ENCODE data around the gene MRM2. TPM values are rescaled to one million over a fixed set of nuclear protein-coding genes. Genes with fewer than 3 reads are reported as not detected.

Gene MRM2
- total and polyA plus RNA-seq, 4 donors: 11.5 to 19.8 (median 14.7) TPM

DNA sequence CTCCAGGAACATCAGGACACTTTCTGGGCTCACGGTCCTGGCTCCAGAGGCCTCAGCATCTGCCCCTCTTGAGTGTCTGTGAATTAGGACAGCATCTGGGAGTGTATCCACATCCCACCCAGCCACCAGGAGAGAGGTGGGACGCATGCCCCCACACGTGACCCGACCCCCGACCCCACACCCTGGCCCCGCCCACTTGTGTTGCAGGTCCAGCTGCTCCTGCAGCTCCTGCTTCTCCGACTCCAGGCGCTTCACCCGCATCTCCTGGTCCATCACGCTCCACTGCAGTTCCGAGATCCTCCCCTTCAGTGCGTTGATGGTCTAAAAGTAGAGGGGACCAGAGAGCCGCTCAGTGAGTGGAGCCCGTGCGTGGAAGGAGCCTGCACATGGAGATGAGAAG is 22.9 kb downstream of the MRM2 start:
- intact Hi-C loops (cut with DNase I): no loop called here
- Histone ChIP-seq H3K4me1 (ENCODE audit: control insufficient read depth in 1 of 2, insufficient read depth in 2 of 2, low read length in 2 of 2) (no peaks in the 10 kb centered on the region), H3K27ac (ENCODE audit: low read depth in 1 of 2, low read length in 2 of 2) (no peak overlapping the region), H3K36me3 (ENCODE audit: control insufficient read depth in 1 of 2, insufficient read depth in 2 of 2, low read length in 1 of 2) (peaks cover 0 to 9% of the 10 kb centered on the region in 2 donors), H3K27me3 (ENCODE audit: control insufficient read depth in 1 of 2, insufficient read depth in 2 of 2, low read length in 1 of 2) (no peaks in the 10 kb centered on the region), H3K9me3 (ENCODE audit: control insufficient read depth, low read length) (no peaks in the 10 kb centered on the region), H3K4me3 (ENCODE audit: low read length in 2 of 2) (no peak overlapping the region)
- WGBS, 2 donors: 89 to 90% methylated on average over 15 of the region's 15 CpGs
- DNase-seq (no peak), ATAC-seq (ENCODE audit: low FRiP score) (no peak)

DNA sequence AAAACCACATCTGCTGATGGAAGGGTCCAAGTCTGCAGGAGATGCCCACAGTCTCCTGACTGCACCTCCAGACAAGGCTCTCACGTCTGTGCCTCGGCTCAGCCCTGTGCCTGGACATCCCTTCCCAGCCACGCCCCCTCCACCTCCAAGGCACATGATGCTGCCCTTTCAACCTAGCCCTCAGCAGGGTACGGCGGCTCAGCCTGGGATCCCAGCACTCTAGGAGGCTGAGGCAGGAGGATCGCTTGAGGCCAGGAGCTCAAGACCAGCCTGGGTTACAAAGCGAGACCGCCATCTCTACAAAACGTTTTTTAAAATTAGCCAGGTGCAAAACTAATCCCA is 23.6 kb downstream of the MRM2 start:
- ATAC-seq (ENCODE audit: low FRiP score): no peak
- Histone ChIP-seq H3K27me3 (ENCODE audit: control insufficient read depth in 1 of 2, insufficient read depth in 2 of 2, low read length in 1 of 2) (no peaks in the 10 kb centered on the region), H3K36me3 (ENCODE audit: control insufficient read depth in 1 of 2, insufficient read depth in 2 of 2, low read length in 1 of 2) (peaks cover 0 to 9% of the 10 kb centered on the region in 2 donors), H3K9me3 (ENCODE audit: control insufficient read depth, low read length) (no peaks in the 10 kb centered on the region), H3K4me1 (ENCODE audit: control insufficient read depth in 1 of 2, insufficient read depth in 2 of 2, low read length in 2 of 2) (no peaks in the 10 kb centered on the region), H3K27ac (ENCODE audit: low read depth in 1 of 2, low read length in 2 of 2) (no peak overlapping the region), H3K4me3 (ENCODE audit: low read length in 2 of 2) (no peak overlapping the region)
- DNase-seq: no peak
- intact Hi-C loops (cut with DNase I): no loop called here
- WGBS, 2 donors: 86 to 90% methylated on average over 9 of the region's 9 CpGs

DNA sequence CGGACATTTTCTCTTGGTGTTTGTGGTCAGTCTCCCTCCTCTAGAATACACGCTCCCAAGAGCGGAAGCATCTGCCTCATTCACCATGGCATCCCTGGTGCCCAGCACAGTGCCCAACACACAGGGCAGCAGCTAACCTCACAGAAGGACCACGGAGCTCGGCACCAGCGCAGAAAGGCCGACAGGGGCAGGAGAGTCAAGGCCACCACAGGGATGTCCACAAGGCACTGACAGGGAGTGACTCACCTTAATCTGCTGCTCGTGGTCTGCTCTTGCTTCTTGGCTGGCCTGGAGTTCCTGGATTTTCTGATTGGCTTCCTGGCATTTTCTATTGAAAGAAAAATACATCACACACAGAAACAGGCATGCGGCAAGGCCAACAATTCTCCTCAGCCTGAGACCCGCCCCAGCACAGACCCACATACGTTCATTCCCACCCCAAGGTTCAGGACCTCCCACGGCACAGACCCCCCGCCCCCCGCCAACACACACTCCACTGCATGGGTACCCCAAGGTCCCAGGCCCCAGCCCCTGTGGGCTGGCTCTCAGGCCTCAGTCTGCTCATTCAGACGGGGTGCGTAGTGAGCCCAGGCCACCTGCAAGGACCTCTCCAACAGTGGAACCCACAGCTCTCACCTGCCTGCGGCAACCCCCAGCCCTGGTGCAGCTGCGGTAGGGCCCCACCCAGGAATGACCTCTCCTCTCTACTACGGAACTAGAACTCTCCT is 24.1 kb downstream of the MRM2 start:
- H3K4me1 ChIP-seq (ENCODE audit: control insufficient read depth in 1 of 2, insufficient read depth in 2 of 2, low read length in 2 of 2): no peaks in the 10 kb centered on the region
- H3K27ac ChIP-seq (ENCODE audit: low read depth in 1 of 2, low read length in 2 of 2): no peak overlapping the region
- DNase-seq (no peak), ATAC-seq (ENCODE audit: low FRiP score) (no peak)
- 87 to 89% methylated on average over 19 of the region's 19 CpGs for WGBS, 2 donors
- peaks cover 0 to 9% of the 10 kb centered on the region in 2 donors for H3K36me3 ChIP-seq (ENCODE audit: control insufficient read depth in 1 of 2, insufficient read depth in 2 of 2, low read length in 1 of 2)
- no peaks in the 10 kb centered on the region for H3K27me3 ChIP-seq (ENCODE audit: control insufficient read depth in 1 of 2, insufficient read depth in 2 of 2, low read length in 1 of 2)
- no peak overlapping the region for H3K4me3 ChIP-seq (ENCODE audit: low read length in 2 of 2)
- intact Hi-C loops (cut with DNase I): no loop called here
- no peaks in the 10 kb centered on the region for H3K9me3 ChIP-seq (ENCODE audit: control insufficient read depth, low read length)

DNA sequence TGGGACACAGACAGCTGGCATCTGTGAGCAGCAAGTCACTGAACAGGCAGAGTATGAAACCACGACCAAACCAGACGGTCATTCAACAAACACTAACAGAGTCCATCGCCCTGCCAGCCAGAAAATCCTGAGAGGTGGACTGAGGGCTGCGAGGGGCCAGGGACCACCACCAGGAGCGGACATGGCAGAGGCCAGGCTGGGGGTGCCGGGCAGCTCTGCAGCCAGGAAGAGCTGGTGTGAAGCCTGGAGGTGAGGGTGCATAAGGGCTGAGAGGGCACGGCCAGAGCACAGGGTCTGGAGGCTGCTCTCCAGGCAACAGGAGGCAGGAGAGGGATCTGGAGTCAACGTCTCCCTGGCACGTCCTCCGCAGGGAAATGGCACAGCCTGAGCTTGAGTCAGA is 24.8 kb downstream of the MRM2 start:
- Histone ChIP-seq H3K4me3 (ENCODE audit: low read length in 2 of 2) (no peak overlapping the region), H3K4me1 (ENCODE audit: control insufficient read depth in 1 of 2, insufficient read depth in 2 of 2, low read length in 2 of 2) (no peaks in the 10 kb centered on the region), H3K9me3 (ENCODE audit: control insufficient read depth, low read length) (no peaks in the 10 kb centered on the region), H3K27me3 (ENCODE audit: control insufficient read depth in 1 of 2, insufficient read depth in 2 of 2, low read length in 1 of 2) (no peaks in the 10 kb centered on the region), H3K27ac (ENCODE audit: low read depth in 1 of 2, low read length in 2 of 2) (no peak overlapping the region), H3K36me3 (ENCODE audit: control insufficient read depth in 1 of 2, insufficient read depth in 2 of 2, low read length in 1 of 2) (peaks cover 0 to 11% of the 10 kb centered on the region in 2 donors)
- no peak for ATAC-seq (ENCODE audit: low FRiP score)
- WGBS, 2 donors: 82 to 90% methylated on average over 10 of the region's 10 CpGs
- intact Hi-C loops (cut with DNase I): no loop called here
- DNase-seq: no peak

DNA sequence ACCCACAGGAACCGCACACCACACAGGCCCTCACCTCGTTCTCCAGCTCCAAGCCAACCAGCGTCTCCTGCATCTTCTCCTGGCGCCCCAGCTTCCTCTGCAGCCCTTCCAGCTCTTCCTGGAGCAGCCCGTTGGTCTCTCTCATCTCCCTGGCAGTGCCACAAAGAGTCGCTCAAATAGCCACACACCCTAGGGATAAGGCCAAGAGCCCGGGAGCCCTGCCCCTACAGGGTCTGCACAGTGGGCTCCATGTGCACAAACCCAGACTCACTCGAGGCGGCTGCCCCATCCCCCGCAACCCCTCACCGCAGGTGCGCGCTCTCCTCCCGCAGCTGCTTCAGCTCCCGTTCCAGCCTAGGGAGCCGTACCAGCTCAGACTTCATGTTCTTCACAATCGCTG is 26.2 kb downstream of the MRM2 start:
- intact Hi-C loops (cut with DNase I): no loop called here
- H3K4me3 ChIP-seq (ENCODE audit: low read length in 2 of 2): no peak overlapping the region
- DNase-seq (no peak), ATAC-seq (ENCODE audit: low FRiP score) (no peak)
- no peaks in the 10 kb centered on the region for H3K4me1 ChIP-seq (ENCODE audit: control insufficient read depth in 1 of 2, insufficient read depth in 2 of 2, low read length in 2 of 2)
- peaks cover 0 to 11% of the 10 kb centered on the region in 2 donors for H3K36me3 ChIP-seq (ENCODE audit: control insufficient read depth in 1 of 2, insufficient read depth in 2 of 2, low read length in 1 of 2)
- H3K27ac ChIP-seq (ENCODE audit: low read depth in 1 of 2, low read length in 2 of 2): no peak overlapping the region
- no peaks in the 10 kb centered on the region for H3K9me3 ChIP-seq (ENCODE audit: control insufficient read depth, low read length)
- WGBS, 2 donors: 96 to 98% methylated on average over 17 of the region's 17 CpGs
- H3K27me3 ChIP-seq (ENCODE audit: control insufficient read depth in 1 of 2, insufficient read depth in 2 of 2, low read length in 1 of 2): no peaks in the 10 kb centered on the region

GRCh38 chr7:2214636-2215035 is 27.4 kb downstream of the MRM2 start:
- DNase-seq: peak in 1 of 2 donors; percentile 29
- ATAC-seq (ENCODE audit: low FRiP score): no peak
- Histone ChIP-seq H3K9me3 (ENCODE audit: control insufficient read depth, low read length) (no peaks in the 10 kb centered on the region), H3K27me3 (ENCODE audit: control insufficient read depth in 1 of 2, insufficient read depth in 2 of 2, low read length in 1 of 2) (no peaks in the 10 kb centered on the region), H3K4me1 (ENCODE audit: control insufficient read depth in 1 of 2, insufficient read depth in 2 of 2, low read length in 2 of 2) (no peaks in the 10 kb centered on the region), H3K4me3 (ENCODE audit: low read length in 2 of 2) (no peak overlapping the region), H3K27ac (ENCODE audit: low read depth in 1 of 2, low read length in 2 of 2) (no peak overlapping the region), H3K36me3 (ENCODE audit: control insufficient read depth in 1 of 2, insufficient read depth in 2 of 2, low read length in 1 of 2) (peaks cover 0 to 11% of the 10 kb centered on the region in 2 donors)
- intact Hi-C loops (cut with DNase I): loop anchor here (5.0 kb wide), 2 partner anchors 552 to 632 kb away; no protein-coding TSS in a partner anchor
- 93 to 94% methylated on average over 9 of the region's 9 CpGs for WGBS, 2 donors

DNA sequence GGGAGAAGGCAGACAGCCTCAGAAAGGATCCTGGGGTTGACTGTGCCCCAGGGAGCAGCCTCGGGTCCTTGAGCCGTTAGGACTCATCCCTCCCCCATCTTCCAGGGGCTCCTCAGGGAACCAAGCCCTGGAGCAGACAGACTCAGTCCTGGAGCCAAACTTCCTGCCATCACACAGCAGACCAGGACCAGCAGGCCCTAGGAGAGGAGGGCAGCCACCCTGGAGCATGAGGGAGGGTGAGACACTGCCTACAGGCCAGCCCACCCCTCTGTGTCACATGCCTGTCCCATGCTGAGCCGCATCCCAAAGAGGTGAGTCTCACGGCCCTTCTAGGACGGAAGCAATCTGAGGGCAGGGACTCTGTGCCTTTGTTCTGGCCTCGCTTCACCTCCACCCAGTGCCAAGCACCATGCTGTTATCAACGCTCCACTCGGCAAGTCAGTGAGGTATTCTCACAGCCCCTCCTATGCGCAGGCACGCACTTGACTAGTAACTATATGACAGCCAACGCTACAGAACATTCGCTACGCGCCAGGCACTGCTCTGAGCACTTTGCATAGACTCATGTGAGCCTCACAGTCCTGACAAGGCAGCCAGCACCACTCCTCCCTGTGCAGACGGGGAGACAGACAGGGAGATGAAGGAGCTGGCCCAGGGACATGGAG is 28.3 kb downstream of the MRM2 start:
- Histone ChIP-seq H3K27ac (ENCODE audit: low read depth in 1 of 2, low read length in 2 of 2) (no peak overlapping the region), H3K36me3 (ENCODE audit: control insufficient read depth in 1 of 2, insufficient read depth in 2 of 2, low read length in 1 of 2) (peaks cover 0 to 11% of the 10 kb centered on the region in 2 donors), H3K27me3 (ENCODE audit: control insufficient read depth in 1 of 2, insufficient read depth in 2 of 2, low read length in 1 of 2) (no peaks in the 10 kb centered on the region), H3K4me3 (ENCODE audit: low read length in 2 of 2) (no peak overlapping the region), H3K9me3 (ENCODE audit: control insufficient read depth, low read length) (no peaks in the 10 kb centered on the region), H3K4me1 (ENCODE audit: control insufficient read depth in 1 of 2, insufficient read depth in 2 of 2, low read length in 2 of 2) (no peaks in the 10 kb centered on the region)
- intact Hi-C loops (cut with DNase I): loop anchor here (5.0 kb wide), 2 partner anchors 551 to 631 kb away; no protein-coding TSS in a partner anchor
- 92% methylated on average over 15 of the region's 15 CpGs for WGBS, 2 donors
- DNase-seq (peak in 1 of 2 donors; percentile 22), ATAC-seq (ENCODE audit: low FRiP score) (no peak)

DNA sequence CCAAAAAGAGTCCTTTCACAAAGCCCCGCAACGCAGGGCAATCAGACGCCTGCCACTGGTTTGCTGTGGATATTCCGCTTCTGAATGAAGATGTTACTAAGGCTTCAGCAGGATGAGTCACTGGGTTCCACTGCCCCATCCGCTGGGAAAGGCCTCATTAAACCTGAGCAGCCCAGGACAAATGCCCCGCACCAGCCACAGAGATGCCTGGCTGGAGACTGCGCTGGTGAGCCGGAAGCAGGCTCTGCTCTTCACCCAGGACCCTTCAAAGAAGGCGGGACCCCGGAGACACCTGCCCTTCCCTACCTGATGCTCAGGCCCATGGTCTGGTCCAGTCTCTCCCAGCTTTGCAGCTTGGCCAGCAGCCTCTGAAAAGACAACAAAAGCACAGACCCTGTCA is 29.1 kb downstream of the MRM2 start:
- WGBS, 2 donors: 97% methylated on average over 10 of the region's 10 CpGs
- intact Hi-C loops (cut with DNase I): loop anchor here (5.0 kb wide), 2 partner anchors 551 to 631 kb away; no protein-coding TSS in a partner anchor
- no peak for ATAC-seq (ENCODE audit: low FRiP score)
- Histone ChIP-seq H3K4me1 (ENCODE audit: control insufficient read depth in 1 of 2, insufficient read depth in 2 of 2, low read length in 2 of 2) (no peaks in the 10 kb centered on the region), H3K9me3 (ENCODE audit: control insufficient read depth, low read length) (no peaks in the 10 kb centered on the region), H3K27ac (ENCODE audit: low read depth in 1 of 2, low read length in 2 of 2) (no peak overlapping the region), H3K27me3 (ENCODE audit: control insufficient read depth in 1 of 2, insufficient read depth in 2 of 2, low read length in 1 of 2) (no peaks in the 10 kb centered on the region), H3K36me3 (ENCODE audit: control insufficient read depth in 1 of 2, insufficient read depth in 2 of 2, low read length in 1 of 2) (peaks cover 0 to 11% of the 10 kb centered on the region in 2 donors), H3K4me3 (ENCODE audit: low read length in 2 of 2) (no peak overlapping the region)
- no peak for DNase-seq

GRCh38 chr7:2211926-2212325 is 30.1 kb downstream of the MRM2 start:
- Histone ChIP-seq H3K9me3 (ENCODE audit: control insufficient read depth, low read length) (no peaks in the 10 kb centered on the region), H3K4me1 (ENCODE audit: control insufficient read depth in 1 of 2, insufficient read depth in 2 of 2, low read length in 2 of 2) (no peaks in the 10 kb centered on the region), H3K4me3 (ENCODE audit: low read length in 2 of 2) (no peak overlapping the region), H3K27me3 (ENCODE audit: control insufficient read depth in 1 of 2, insufficient read depth in 2 of 2, low read length in 1 of 2) (no peaks in the 10 kb centered on the region), H3K27ac (ENCODE audit: low read depth in 1 of 2, low read length in 2 of 2) (no peak overlapping the region), H3K36me3 (ENCODE audit: control insufficient read depth in 1 of 2, insufficient read depth in 2 of 2, low read length in 1 of 2) (peaks cover 0 to 8% of the 10 kb centered on the region in 2 donors)
- ATAC-seq (ENCODE audit: low FRiP score): no peak
- 92 to 94% methylated on average over 13 of the region's 13 CpGs for WGBS, 2 donors
- DNase-seq: no peak
- intact Hi-C loops (cut with DNase I): loop anchor here (5.0 kb wide), 2 partner anchors 550 to 630 kb away; no protein-coding TSS in a partner anchor

Data from aorta (tissue), 5 donors.